Peyer's patch (tissue), 4 donors: Measurements from ENCODE around the gene MAD1L1. TPM values are rescaled to one million over a fixed set of nuclear protein-coding genes. Genes with fewer than 3 reads are reported as not detected.

Source experiments
- DNase-seq, 3 donors: peaks; one replicate each; pipeline ENCODE4 v3.0.0-alpha.2; 2017 to 2019
- H3K27ac ChIP-seq, 4 donors: fragments of 200-600 bp; sonication (generic); one replicate each; pipeline ENCODE4 v1.5.1; 2016 to 2019
- H3K27me3 ChIP-seq, 2 donors: fragments of 200-600 bp; sonication (generic); one replicate each; pipeline ENCODE4 v1.5.1; 2019
- H3K36me3 ChIP-seq, 3 donors: fragments of 200-600 bp; sonication (generic); one replicate each; pipeline ENCODE4 v1.5.1; 2016 to 2019
- H3K4me1 ChIP-seq, 4 donors: fragments of 200-600 bp; sonication (generic); one replicate each; pipeline ENCODE4 v1.5.1; 2016 to 2019
- H3K4me3 ChIP-seq, 4 donors: fragments of 200-600 bp; sonication (generic); 1 replicate in 3 of 4; 2 replicates in 1 of 4; pipeline ENCODE4 v1.5.1; 2016 to 2019; ENCODE audit warnings: mild to moderate bottlenecking in 1 of 4
- H3K9me3 ChIP-seq, 4 donors: fragments of 200-600 bp; sonication (generic); one replicate each; pipeline ENCODE4 v1.5.1; 2016 to 2019; ENCODE audit warnings: mild to moderate bottlenecking in 1 of 4
- CTCF ChIP-seq, 6 experiments: fragments of 450-650 bp in 4 of 6; fragments of 200-600 bp in 2 of 6; sonication (generic) in 1 of 6; IDR thresholded peaks; one replicate each; pipeline ENCODE4 v1.5.1; 2017 to 2019; ENCODE audit warnings: antibody characterized with exemption in 6 of 6, mild to moderate bottlenecking in 3 of 6, moderate library complexity in 1 of 6
- POLR2A ChIP-seq, 2 donors: fragments of 450-650 bp; IDR thresholded peaks; one replicate each; pipeline ENCODE4 v1.5.1; 2017; ENCODE audit warnings: antibody characterized with exemption in 2 of 2, mild to moderate bottlenecking in 2 of 2, moderate library complexity in 2 of 2
- total RNA-seq, 4 donors: library from RNA; depleted of rRNA; stranded (reverse); fragments of >200 nt; gene quantifications; one replicate each; pipeline ENCODE4 v1.1.0, GENCODE V29; 2016

Gene MAD1L1
- total RNA-seq, 4 donors from 2014 or later, result 43.9 to 417 (median 59.1) TPM

- Histone ChIP-seq H3K4me1 (no peaks in the 10 kb centered on the region), H3K27ac (no peak overlapping the region), H3K27me3 (no peaks in the 10 kb centered on the region), H3K36me3 (no peaks in the 10 kb centered on the region), H3K4me3 (no peak overlapping the region), H3K9me3 (no peaks in the 10 kb centered on the region)
- DNase-seq, result no peak
- TF ChIP-seq CTCF (IDR thresholded peaks at IDR 0.05) (no peak), POLR2A (IDR thresholded peaks at IDR 0.05) (no peak)
These were observed 332.6 kb downstream of the MAD1L1 start for GRCh38 chr7:1899951-1900762.

GRCh38 chr7:1899196-1899595, 333.5 kb downstream of the MAD1L1 start:
- no peaks in the 10 kb centered on the region for H3K36me3 ChIP-seq
- no peak for TF ChIP-seq POLR2A (IDR thresholded peaks at IDR 0.05)
- H3K4me3 ChIP-seq, result no peak overlapping the region
- no peaks in the 10 kb centered on the region for H3K27me3 ChIP-seq
- no peak overlapping the region for H3K27ac ChIP-seq
- no peak for DNase-seq
- H3K9me3 ChIP-seq, result no peaks in the 10 kb centered on the region
- no peaks in the 10 kb centered on the region for H3K4me1 ChIP-seq

- no peak for DNase-seq
- Histone ChIP-seq H3K4me3 (no peak overlapping the region), H3K27ac (no peak overlapping the region), H3K27me3 (no peaks in the 10 kb centered on the region), H3K9me3 (no peaks in the 10 kb centered on the region), H3K36me3 (no peaks in the 10 kb centered on the region), H3K4me1 (no peaks in the 10 kb centered on the region)
- TF ChIP-seq CTCF (IDR thresholded peaks at IDR 0.05), result no peak
- no peak for TF ChIP-seq POLR2A (IDR thresholded peaks at IDR 0.05)
These were observed 334.0 kb downstream of the MAD1L1 start for GRCh38 chr7:1898628-1899185.

GRCh38 chr7:1897861-1898627, 334.7 kb downstream of the MAD1L1 start:
- Histone ChIP-seq H3K4me3 (no peak overlapping the region), H3K27me3 (no peaks in the 10 kb centered on the region), H3K9me3 (no peaks in the 10 kb centered on the region), H3K4me1 (no peaks in the 10 kb centered on the region), H3K36me3 (no peaks in the 10 kb centered on the region), H3K27ac (no peak overlapping the region)
- TF ChIP-seq CTCF (IDR thresholded peaks at IDR 0.05), result no peak
- TF ChIP-seq POLR2A (IDR thresholded peaks at IDR 0.05), result no peak
- no peak for DNase-seq

- DNase-seq, result no peak
- Histone ChIP-seq H3K4me3 (no peak overlapping the region), H3K27me3 (no peaks in the 10 kb centered on the region), H3K4me1 (no peaks in the 10 kb centered on the region), H3K27ac (no peak overlapping the region), H3K36me3 (no peaks in the 10 kb centered on the region), H3K9me3 (no peaks in the 10 kb centered on the region)
- TF ChIP-seq POLR2A (IDR thresholded peaks at IDR 0.05), result no peak
- no peak for TF ChIP-seq CTCF (IDR thresholded peaks at IDR 0.05)
These were observed 335.5 kb downstream of the MAD1L1 start for GRCh38 chr7:1897076-1897860.
